Measurements from ENCODE around the gene FAM170B. TPM values are rescaled to one million over a fixed set of nuclear protein-coding genes. Genes with fewer than 3 reads are reported as not detected.

Gene FAM170B
- total RNA-seq, 1 donor from 2014 or later = not detected

- H3K4me3 ChIP-seq = no peak overlapping the region
- no peak for TF ChIP-seq CTCF (IDR thresholded peaks at IDR 0.05)
- peak in 1 of 2 donors; percentile 14 for TF ChIP-seq POLR2AphosphoS5 (IDR thresholded peaks at IDR 0.05; ENCODE audit: insufficient read depth in 1 of 2, low read depth in 1 of 2)
- DNase-seq (ENCODE audit: extremely low spot score in 2 of 2) = peak in 1 of 2 donors; percentile 88
- H3K27me3 ChIP-seq = no peaks in the 10 kb centered on the region
- H3K4me1 ChIP-seq = peaks cover 18% of the 10 kb centered on the region
- H3K36me3 ChIP-seq = peaks cover 0 to 7% of the 10 kb centered on the region in 2 donors
- intact Hi-C loops (cut with DNase I) = no loop called here
- peak overlapping the region; percentile 26 for H3K27ac ChIP-seq
- H3K9me3 ChIP-seq = no peaks in the 10 kb centered on the region
Observed at GRCh38 chr10:49089557-49090188, 44.1 kb downstream of the FAM170B start.

GRCh38 chr10:49089152-49089551 is 44.7 kb downstream of the FAM170B start:
- no peaks in the 10 kb centered on the region for H3K27me3 ChIP-seq

GRCh38 chr10:49086889-49087288 is 46.9 kb downstream of the FAM170B start:
- H3K9me3 ChIP-seq = no peaks in the 10 kb centered on the region
- intact Hi-C loops (cut with DNase I) = no loop called here
- H3K4me3 ChIP-seq = no peak overlapping the region
- H3K27ac ChIP-seq = no peak overlapping the region
- no peak for DNase-seq (ENCODE audit: extremely low spot score in 2 of 2)
- no peak for TF ChIP-seq POLR2AphosphoS5 (IDR thresholded peaks at IDR 0.05; ENCODE audit: insufficient read depth in 1 of 2, low read depth in 1 of 2)
- no peak for TF ChIP-seq POLR2A (IDR thresholded peaks at IDR 0.05)
- TF ChIP-seq CTCF (IDR thresholded peaks at IDR 0.05) = no peak
- peaks cover 0 to 8% of the 10 kb centered on the region in 2 donors for H3K36me3 ChIP-seq
- no peaks in the 10 kb centered on the region for H3K27me3 ChIP-seq
- peaks cover 42% of the 10 kb centered on the region for H3K4me1 ChIP-seq

More at GRCh38 chr10:49089152-49089551, 44.7 kb downstream of the FAM170B start:
- TF ChIP-seq POLR2AphosphoS5 (IDR thresholded peaks at IDR 0.05; ENCODE audit: insufficient read depth in 1 of 2, low read depth in 1 of 2) (no peak), POLR2A (IDR thresholded peaks at IDR 0.05) (no peak), CTCF (IDR thresholded peaks at IDR 0.05) (no peak)
- H3K36me3 ChIP-seq = peaks cover 0 to 8% of the 10 kb centered on the region in 2 donors
- peaks cover 21% of the 10 kb centered on the region for H3K4me1 ChIP-seq
- H3K9me3 ChIP-seq = no peaks in the 10 kb centered on the region
- DNase-seq (ENCODE audit: extremely low spot score in 2 of 2) = peak in 1 of 2 donors; percentile 52
- peak overlapping the region; percentile 23 for H3K27ac ChIP-seq
- intact Hi-C loops (cut with DNase I) = no loop called here
- H3K4me3 ChIP-seq = no peak overlapping the region

GRCh38 chr10:49083261-49083660 is 50.6 kb downstream of the FAM170B start:
- Histone ChIP-seq H3K36me3 (peaks cover 0 to 8% of the 10 kb centered on the region in 2 donors), H3K4me1 (peaks cover 55% of the 10 kb centered on the region), H3K27ac (peak overlapping the region; percentile 59), H3K9me3 (no peaks in the 10 kb centered on the region), H3K4me3 (no peak overlapping the region), H3K27me3 (no peaks in the 10 kb centered on the region)
- intact Hi-C loops (cut with DNase I) = no loop called here
- TF ChIP-seq POLR2AphosphoS5 (IDR thresholded peaks at IDR 0.05; ENCODE audit: insufficient read depth in 1 of 2, low read depth in 1 of 2) (no peak), POLR2A (IDR thresholded peaks at IDR 0.05) (no peak), CTCF (IDR thresholded peaks at IDR 0.05) (no peak)
- DNase-seq (ENCODE audit: extremely low spot score in 2 of 2) = no peak

GRCh38 chr10:49082766-49083165 is 51.1 kb downstream of the FAM170B start:
- H3K4me3 ChIP-seq = no peak overlapping the region
- H3K27me3 ChIP-seq = no peaks in the 10 kb centered on the region
- TF ChIP-seq POLR2A (IDR thresholded peaks at IDR 0.05) (no peak), POLR2AphosphoS5 (IDR thresholded peaks at IDR 0.05; ENCODE audit: insufficient read depth in 1 of 2, low read depth in 1 of 2) (no peak), CTCF (IDR thresholded peaks at IDR 0.05) (no peak)
- intact Hi-C loops (cut with DNase I) = no loop called here
- H3K9me3 ChIP-seq = no peaks in the 10 kb centered on the region
- no peak for DNase-seq (ENCODE audit: extremely low spot score in 2 of 2)
- H3K27ac ChIP-seq = peak overlapping the region; percentile 59
- peaks cover 55% of the 10 kb centered on the region for H3K4me1 ChIP-seq
- peaks cover 0 to 8% of the 10 kb centered on the region in 2 donors for H3K36me3 ChIP-seq

Measured in vagina (tissue), 2 donors.